Head of caudate nucleus (tissue), 42 donors: Measurements from ENCODE around the gene VAT1L.
A peak's percentile ranks its signal among the peaks of the same experiment; 100 is the strongest.
"Not testable (repeated sequence)": the region's sequence is repeated elsewhere in the genome, so short reads cannot be mapped to it uniquely, and the experiment has no call there.

Source experiments
- DNase-seq, 42 donors: peaks; one replicate each; pipeline versions ENCODE4 v3.0.0 to v3.0.0-alpha.2; 2020 to 2021; ENCODE audit warnings: mixed read lengths in 7 of 42
- intact Hi-C: fragments of 100-400 bp; cut with DNase I; formaldehyde crosslinking; loops from one replicate; pipeline ENCODE4 v1.15.0; 2022

VAT1L gene

DNA sequence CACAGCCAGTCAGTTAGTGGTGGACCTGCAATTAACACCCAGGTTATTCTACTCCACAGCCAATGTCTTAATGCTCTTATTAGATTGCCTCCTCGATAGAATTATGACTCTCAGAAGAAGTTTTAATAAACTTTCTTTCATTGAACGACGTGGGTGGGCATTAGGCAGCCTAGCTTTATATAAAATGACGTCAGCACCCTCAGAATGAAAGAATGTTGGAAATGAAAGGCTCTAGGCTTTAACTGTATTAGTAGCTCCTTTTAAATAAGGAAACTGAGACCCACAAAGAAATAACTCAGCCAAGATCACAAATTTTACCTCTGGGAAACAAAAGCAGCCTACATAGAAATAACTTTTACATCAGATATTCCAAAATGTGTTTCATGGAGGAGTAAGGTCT, 142.7 kb downstream of the VAT1L start:
- intact Hi-C loops: no loop called here
- no peak for DNase-seq

DNA sequence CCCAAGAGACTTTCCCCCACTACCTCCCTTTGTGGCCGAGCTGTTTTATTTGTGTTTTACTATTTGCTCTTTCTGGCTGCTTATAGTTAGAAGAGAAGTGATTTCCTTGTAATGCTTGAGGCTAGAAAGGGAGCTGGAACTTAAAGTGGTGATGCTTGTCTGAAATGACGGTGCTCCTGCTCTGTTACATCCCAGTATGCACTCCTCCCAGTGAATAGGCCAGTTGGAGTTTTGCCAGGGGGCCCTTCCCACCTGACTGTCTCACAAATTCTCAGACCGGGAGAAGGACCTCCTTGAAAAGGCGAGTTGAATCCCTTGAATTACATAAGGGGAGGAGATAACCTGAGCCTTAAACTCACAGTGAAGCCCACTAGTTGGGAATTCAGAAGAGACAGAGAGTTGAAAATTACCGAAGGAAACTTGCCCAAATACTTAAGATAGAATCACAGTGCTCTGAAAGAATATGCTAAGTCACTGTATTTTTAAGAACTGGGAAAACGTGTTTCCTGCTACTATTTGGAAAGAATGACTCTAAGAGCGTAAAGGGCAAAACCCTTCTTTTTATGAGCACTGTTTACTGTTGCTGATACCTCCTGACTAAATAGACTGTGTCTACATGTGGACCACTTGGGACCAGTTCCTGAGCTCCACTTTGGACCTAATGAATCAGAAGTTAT, 149.2 kb downstream of the VAT1L start:
- intact Hi-C loops: no loop called here
- DNase-seq: no peak

- peak in 6 of 42 donors; percentile 12 to 62 (median 26) for DNase-seq
- intact Hi-C loops: no loop called here
Observed at GRCh38 chr16:77938913-77939312, 150.5 kb downstream of the VAT1L start.

DNA sequence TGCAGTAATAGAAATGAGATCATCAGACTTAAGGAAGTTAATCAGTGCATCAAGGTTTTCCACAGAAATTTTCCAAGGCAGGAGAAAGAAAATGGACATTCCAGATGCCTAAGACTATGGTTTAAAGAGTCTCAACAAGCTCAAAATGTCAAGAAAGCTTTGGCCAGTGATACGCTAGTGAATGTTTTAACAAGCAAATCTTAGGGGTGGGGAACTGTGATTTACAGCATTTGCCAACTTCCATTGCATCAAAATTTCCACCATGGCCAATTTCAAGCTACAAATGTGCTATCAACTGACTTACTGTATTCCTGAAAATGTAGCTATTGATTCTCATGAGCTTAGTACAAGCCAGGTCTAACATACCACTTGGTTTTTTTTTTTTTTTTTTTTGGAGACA, 151.6 kb downstream of the VAT1L start:
- no peak for DNase-seq
- intact Hi-C loops: no loop called here

DNA sequence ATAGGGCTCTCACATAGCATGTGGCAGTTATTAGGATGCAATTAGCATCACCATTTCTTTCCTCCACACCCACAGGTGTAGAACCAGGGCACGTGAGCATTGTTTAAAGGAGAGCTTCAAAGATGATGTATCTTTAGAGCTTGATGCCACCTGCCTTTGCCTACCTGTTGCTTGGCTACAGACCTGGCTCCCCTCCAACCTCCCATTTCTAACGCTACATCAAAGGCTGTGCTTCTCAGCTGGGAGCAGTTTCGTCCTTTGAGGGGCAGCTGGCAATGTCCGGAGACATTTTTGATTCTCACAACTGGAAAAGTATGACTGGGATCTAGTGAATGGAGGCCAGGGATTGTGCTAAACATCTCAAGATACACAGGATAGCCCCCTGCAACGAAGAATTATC, 155.4 kb downstream of the VAT1L start:
- intact Hi-C loops: no loop called here

GRCh38 chr16:77944631-77945030, 156.3 kb downstream of the VAT1L start:
- intact Hi-C loops: no loop called here
- peak in 8 of 42 donors; percentile 8 to 69 (median 42) for DNase-seq

More for the DNA sequence above, 155.4 kb downstream of the VAT1L start:
- peak in 1 of 42 donors; percentile 19 for DNase-seq

- no peak for DNase-seq
- intact Hi-C loops: no loop called here
Observed at GRCh38 chr16:77945126-77945525, 156.8 kb downstream of the VAT1L start.

- intact Hi-C loops: no loop called here
- peak in 10 of 42 donors; percentile 10 to 68 (median 41) for DNase-seq
Observed at GRCh38 chr16:77946823-77947222, 158.5 kb downstream of the VAT1L start.

- DNase-seq, intact Hi-C loops: not testable (repeated sequence)
Observed at GRCh38 chr16:77947590-77947989, 159.2 kb downstream of the VAT1L start.

DNA sequence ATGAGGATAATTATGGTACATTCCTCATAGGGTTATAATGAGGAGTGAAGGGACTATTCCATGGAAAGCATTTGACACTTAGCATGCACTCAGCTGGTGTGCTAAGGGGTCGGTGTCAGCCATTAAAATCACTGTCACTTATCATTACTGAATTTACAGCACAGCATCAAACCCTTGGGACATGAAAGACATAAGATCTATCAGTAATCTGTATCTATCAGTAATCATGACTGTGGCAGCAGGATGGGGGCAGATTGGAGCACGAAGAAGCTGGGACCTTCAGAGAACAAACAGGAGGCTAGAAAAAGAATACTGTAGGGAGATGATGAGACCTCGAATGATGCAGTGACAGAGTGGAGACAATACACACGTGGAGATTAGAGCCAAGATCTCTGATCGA, 160.5 kb downstream of the VAT1L start:
- intact Hi-C loops: no loop called here
- no peak for DNase-seq

- intact Hi-C loops: no loop called here
- no peak for DNase-seq
Observed at GRCh38 chr16:77949445-77949844, 161.1 kb downstream of the VAT1L start.

DNA sequence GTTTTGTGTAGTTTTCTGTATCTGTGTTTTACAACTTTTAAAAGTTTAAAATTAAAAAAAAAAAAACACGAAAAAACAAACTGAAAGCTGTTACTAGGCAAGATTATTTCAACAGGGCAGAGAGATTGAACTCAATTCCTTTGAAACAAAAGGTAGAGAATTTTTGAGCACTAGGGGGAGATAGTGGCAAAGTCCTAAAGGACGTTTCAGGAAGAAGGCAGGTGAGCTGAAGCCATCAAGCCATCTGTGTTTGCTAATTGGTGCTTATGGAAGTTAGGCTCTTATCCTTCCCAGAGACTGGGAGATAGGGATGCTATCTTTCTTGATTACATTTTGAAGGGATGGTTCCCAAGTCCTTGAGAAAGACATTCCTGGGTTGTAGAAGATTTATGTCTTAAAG, 163.4 kb downstream of the VAT1L start:
- no peak for DNase-seq
- intact Hi-C loops: no loop called here

DNA sequence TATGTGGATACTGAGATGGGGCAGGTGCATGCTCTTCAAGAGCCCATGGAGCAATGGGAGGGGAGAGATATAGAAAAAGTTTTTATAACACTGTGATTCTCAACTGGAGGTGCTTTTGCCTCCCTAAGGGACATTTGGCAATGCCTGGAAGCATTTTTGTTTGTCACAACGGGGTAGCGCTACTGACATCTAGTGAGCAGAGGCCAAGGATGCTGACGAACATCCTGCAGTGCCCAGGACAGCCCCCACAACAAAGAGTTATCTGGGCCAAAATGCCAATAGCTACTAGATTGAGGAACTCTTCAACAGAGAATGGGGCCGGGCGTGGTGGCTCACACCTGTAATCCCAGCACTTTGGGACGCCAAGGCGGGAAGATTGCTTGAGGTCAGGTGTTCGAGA, 166.8 kb downstream of the VAT1L start:
- intact Hi-C loops: no loop called here
- DNase-seq: no peak

DNA sequence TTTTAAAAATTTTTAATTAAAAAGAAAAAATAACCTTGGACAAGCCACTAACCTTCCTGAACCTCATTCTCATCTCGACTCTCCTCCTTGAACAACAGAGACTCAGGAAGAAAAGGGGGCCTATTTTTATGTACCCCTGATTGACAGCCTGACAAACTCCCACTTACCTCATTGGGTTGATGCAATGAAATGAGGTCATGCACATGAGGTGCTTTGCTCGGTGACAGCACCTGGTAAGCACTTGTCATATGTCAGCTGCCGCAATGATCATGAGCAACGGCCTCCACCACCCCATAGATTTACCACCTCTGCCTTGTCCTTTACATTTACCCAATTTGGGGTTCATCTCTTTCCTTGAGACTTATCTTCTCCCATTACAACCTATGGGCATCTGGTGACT, 167.9 kb downstream of the VAT1L start:
- peak; percentile 17 to 89 (median 59) for DNase-seq
- intact Hi-C loops: no loop called here

GRCh38 chr16:77960766-77961165, 172.4 kb downstream of the VAT1L start:
- DNase-seq: no peak
- intact Hi-C loops: no loop called here

- intact Hi-C loops: no loop called here
- DNase-seq: no peak
Observed at GRCh38 chr16:77961814-77962213, 173.4 kb downstream of the VAT1L start.

DNA sequence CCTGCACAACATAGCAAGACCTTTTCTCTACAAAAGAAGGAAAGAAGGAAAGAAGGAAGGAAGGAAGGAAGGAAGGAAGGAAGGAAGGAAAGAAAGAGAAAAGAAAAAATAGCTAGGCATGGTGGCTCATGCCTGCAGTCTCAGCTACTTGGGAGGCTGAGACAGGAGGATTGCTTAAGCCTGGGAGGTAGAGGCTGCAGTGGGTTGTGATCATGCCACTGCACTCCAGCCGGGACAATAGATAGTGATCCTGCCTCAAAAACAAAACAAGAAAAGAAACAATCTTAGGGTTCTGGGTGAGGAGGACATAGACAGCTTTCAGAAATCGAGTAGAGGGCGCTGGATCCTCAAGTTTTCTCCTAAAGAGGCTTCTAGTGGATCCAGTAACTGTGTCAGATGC, 174.3 kb downstream of the VAT1L start:
- no peak for DNase-seq
- intact Hi-C loops: no loop called here

GRCh38 chr16:77963185-77964044, 175.1 kb downstream of the VAT1L start:
- intact Hi-C loops: no loop called here
- DNase-seq: peak in 1 of 42 donors; percentile 16

GRCh38 chr16:77965346-77965745, 177.0 kb downstream of the VAT1L start:
- intact Hi-C loops: no loop called here
- DNase-seq: no peak

- no peak for DNase-seq
- intact Hi-C loops: no loop called here
Observed at GRCh38 chr16:77967054-77967904, 178.9 kb downstream of the VAT1L start.
